ENCODE data around the gene DAP.

Gene DAP

GRCh38 chr5:10760921-10761184, 181 bp downstream of the DAP start:
- FAIRE-seq (no peak), DNase-seq (ENCODE audit: low spot score) (no peak)

GRCh38 chr5:10760096-10760920, 726 bp downstream of the DAP start:
- DNase-seq (ENCODE audit: low spot score) (peak; percentile 69), FAIRE-seq (peak; percentile 65)

GRCh38 chr5:10759111-10759510, 1.9 kb downstream of the DAP start:
- FAIRE-seq (no peak), DNase-seq (ENCODE audit: low spot score) (no peak)

DNA sequence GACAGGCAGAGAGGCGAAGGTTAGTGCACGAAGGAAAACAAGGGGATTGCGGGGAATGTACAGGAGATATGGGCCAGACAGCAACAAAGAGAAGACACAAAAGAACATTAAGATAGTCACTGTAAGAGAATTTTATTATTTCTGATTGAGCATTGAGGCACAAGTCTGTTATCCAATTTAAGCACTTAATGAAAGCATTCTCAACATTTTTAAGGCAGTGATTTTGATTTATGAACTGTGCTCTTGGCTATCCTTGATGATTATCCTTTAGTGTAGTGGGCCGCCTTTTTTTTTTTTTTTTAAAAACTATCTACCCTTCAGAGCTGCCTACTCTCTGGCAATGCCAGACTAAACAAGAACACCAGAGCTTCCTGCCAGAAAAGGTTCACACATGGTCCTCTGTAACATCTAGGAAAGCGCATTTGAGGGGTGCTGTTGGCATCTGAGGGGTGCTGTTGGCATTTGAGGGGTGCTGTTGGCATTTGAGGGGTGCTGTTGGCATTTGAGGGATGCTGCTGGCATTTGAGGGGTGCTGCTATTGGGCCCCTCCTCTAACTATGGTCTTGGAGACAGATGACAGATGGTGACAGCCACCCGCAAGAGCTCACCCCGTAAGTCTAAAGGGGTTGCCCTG, 3.0 kb downstream of the DAP start:
- DNase-seq (ENCODE audit: low spot score) (no peak), FAIRE-seq (no peak)

- DNase-seq (ENCODE audit: low spot score) (no peak), FAIRE-seq (no peak)
These were observed 4.0 kb downstream of the DAP start for GRCh38 chr5:10757043-10757442.

DNA sequence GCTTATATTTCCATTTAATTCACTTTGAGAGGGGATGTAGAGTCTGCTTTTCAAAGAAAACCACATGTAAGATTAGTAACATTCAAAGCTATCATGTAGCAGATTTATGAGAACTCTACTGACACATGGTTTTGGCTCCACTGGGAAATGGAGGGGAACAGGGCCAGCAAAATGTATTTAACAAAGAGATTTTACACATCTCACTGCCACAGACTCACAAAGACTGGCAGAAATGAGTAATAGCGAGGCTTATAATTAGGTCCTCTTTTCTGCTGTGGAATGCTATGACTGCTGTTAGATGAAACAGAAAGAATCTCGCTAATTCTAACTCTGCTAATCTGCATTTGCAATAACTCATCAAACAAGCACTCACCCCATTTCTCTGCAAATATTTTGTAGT, 4.5 kb downstream of the DAP start:
- no peak for FAIRE-seq
- DNase-seq (ENCODE audit: low spot score) = no peak

GRCh38 chr5:10753178-10753577, 7.9 kb downstream of the DAP start:
- FAIRE-seq (no peak), DNase-seq (ENCODE audit: low spot score) (no peak)

DNA sequence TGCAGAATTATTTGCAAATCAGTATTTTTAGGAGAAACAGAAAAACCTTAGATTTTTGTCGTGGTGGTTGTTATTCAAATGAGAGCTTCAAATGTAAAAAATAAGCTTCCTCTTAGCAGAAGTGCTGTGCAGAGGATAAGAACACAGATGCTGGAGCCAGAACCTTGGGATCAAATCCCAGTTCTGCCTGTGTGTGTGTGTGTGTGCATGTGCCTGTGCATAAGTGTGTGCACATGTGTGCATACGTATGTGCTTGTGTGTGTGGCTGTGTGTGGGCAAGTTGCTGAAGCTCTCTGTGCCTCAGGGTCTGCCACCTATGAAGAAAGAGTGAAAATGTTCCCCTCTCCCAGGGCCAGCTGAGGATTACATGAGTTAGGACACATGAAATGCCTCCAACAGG, 8.6 kb downstream of the DAP start:
- no peak for FAIRE-seq
- no peak for DNase-seq (ENCODE audit: low spot score)

DNA sequence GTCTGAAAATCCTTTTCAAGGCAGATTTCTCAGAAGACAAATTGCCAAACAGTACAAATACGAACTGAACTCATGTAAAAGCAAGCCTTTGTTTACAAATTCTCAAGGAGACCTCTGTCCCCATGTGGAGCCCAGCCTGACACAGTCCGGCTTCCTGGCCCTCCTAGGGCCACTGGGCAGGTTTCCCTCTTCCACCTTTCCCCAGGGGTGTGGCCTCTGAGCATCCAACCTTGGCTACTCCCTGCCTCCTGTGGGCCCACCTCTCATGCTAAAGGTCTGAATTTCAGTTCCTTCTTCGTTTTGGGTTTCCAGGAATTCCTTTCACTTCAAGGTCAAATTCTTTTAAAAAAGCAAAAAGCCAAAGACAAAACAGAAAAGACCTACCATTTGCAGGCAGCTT, 10.1 kb downstream of the DAP start:
- no peak for DNase-seq (ENCODE audit: low spot score)
- FAIRE-seq = no peak

GRCh38 chr5:10747678-10748622, 13.1 kb downstream of the DAP start:
- peak; percentile 81 for FAIRE-seq
- peak; percentile 68 for DNase-seq (ENCODE audit: low spot score)

- DNase-seq (ENCODE audit: low spot score) = no peak
These were observed 14.3 kb downstream of the DAP start for GRCh38 chr5:10746711-10747110.

GRCh38 chr5:10745133-10745532, 15.9 kb downstream of the DAP start:
- FAIRE-seq = no peak
- DNase-seq (ENCODE audit: low spot score) = no peak

More at GRCh38 chr5:10746711-10747110, 14.3 kb downstream of the DAP start:
- no peak for FAIRE-seq

GRCh38 chr5:10744681-10745080, 16.4 kb downstream of the DAP start:
- FAIRE-seq (no peak), DNase-seq (ENCODE audit: low spot score) (no peak)

- DNase-seq (ENCODE audit: low spot score) = no peak
- FAIRE-seq = no peak
These were observed 17.1 kb downstream of the DAP start for GRCh38 chr5:10743951-10744350.

GRCh38 chr5:10743526-10743925, 17.5 kb downstream of the DAP start:
- no peak for FAIRE-seq

GRCh38 chr5:10741661-10742060, 19.4 kb downstream of the DAP start:
- FAIRE-seq = no peak
- no peak for DNase-seq (ENCODE audit: low spot score)

More at GRCh38 chr5:10743526-10743925, 17.5 kb downstream of the DAP start:
- no peak for DNase-seq (ENCODE audit: low spot score)

DNA sequence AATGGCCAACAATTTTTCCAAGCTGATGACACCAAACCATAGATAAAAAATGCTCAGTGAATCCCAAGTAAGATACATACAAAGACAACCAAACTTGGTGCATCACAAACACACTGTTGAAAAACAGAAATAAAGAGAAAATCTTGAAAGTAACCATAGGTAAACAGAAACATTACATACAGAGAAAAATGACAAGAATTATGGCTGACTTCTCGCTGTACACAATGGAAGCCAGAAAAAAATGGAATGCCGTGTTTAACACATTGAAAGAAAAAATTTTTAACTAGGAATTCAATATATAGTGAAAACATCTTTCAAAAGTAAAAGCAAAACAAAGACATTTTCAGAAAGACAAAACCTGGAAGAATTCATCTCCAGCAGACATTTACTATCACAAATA, 20.6 kb downstream of the DAP start:
- DNase-seq (ENCODE audit: low spot score) (no peak), FAIRE-seq (no peak)

GRCh38 chr5:10737880-10738279, 23.2 kb downstream of the DAP start:
- FAIRE-seq (no peak), DNase-seq (ENCODE audit: low spot score) (no peak)

DNA sequence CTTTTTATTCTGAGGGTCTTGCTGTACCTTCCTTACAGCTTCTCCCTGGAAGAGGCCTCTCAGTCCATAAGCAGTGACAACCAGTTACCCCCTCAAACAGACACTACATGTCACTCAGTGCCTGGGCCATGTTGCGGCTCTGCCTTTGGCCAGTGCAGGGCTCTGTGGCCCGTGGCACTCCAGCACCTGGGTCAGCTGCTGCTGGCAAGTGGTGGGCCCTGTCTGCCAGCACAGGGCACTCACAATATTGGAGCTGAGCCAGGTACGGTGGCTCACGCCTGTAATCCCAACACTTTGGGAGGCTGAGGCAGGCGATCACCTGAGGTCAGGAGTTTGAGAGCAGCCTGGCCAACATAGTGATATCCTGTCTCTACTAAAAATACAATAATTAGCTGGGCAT, 24.2 kb downstream of the DAP start:
- DNase-seq (ENCODE audit: low spot score) (no peak), FAIRE-seq (no peak)

- DNase-seq (ENCODE audit: low spot score) (no peak), FAIRE-seq (no peak)
These were observed 24.7 kb downstream of the DAP start for GRCh38 chr5:10736354-10736753.

GRCh38 chr5:10735569-10736276, 25.3 kb downstream of the DAP start:
- no peak for DNase-seq (ENCODE audit: low spot score)

More at GRCh38 chr5:10735569-10736276, 25.3 kb downstream of the DAP start:
- no peak for FAIRE-seq

All from RCC 7860 (cell line).